ENCODE measurements around the gene NPW.

NPW gene

DNA sequence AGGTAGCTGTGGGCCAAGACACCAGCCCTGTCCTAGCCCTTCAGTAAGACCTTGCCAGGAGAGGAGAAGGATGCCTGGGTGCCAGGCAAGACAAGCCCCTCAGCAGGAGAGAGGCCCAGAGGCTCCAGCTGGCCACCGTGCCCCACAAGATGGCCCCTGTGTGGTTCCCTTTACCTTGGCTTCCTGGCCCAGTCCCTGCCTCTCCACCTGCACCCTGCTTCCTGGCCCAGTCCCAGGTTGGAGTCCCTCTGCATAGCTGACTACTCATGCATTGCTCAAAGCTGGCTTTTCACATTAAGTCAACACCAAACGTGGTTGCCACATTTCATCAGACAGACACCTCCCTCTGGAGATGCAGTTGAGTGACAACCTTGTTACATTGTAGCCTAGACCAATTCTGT, 25.9 kb upstream of the NPW start:
- TF ChIP-seq, protein P1, sequence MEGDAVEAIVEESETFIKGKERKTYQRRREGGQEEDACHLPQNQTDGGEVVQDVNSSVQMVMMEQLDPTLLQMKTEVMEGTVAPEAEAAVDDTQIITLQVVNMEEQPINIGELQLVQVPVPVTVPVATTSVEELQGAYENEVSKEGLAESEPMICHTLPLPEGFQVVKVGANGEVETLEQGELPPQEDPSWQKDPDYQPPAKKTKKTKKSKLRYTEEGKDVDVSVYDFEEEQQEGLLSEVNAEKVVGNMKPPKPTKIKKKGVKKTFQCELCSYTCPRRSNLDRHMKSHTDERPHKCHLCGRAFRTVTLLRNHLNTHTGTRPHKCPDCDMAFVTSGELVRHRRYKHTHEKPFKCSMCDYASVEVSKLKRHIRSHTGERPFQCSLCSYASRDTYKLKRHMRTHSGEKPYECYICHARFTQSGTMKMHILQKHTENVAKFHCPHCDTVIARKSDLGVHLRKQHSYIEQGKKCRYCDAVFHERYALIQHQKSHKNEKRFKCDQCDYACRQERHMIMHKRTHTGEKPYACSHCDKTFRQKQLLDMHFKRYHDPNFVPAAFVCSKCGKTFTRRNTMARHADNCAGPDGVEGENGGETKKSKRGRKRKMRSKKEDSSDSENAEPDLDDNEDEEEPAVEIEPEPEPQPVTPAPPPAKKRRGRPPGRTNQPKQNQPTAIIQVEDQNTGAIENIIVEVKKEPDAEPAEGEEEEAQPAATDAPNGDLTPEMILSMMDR (IDR thresholded peaks at IDR 0.05): no peak

DNA sequence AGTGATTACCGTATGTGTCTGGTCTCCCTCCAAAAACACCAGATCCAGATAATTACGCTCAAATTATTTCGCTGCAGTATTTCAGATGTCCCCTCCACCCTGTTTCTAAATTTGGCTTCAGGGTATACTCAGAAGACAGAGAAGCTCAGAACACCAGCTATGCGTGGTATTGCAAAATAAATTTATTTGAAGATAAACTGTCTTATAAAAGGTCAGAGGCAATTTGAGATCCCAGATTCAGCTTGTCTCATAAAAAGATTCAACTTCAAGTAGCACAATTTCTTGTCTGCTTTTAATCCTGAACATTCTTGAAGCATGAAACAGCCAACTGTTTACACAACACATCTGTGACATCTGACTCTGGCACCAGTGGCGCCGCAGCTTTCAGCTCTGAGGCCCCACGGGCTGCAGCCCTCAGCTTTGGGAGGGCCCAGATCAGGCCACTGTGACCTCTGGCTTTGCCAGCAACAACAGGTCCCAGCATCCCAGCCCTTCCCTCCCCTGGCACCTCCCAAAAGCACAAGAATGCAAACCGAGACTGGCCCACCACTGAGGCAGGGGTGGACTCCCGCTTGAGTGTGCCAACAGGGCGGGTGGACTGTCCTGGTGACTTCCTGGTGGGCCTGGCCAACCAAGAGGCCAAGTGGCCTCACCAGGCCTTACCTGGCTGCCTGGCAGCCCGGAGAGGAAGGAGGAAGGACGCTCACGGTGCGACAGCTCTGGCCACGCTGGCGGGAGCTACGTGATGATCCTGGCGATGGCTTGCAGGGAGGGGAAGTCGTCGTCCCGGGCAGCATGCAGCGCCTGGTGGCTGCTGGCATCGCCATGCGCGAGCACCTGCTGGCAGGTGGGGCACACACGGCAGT, 21.9 kb upstream of the NPW start:
- TF ChIP-seq, protein P1 (IDR thresholded peaks at IDR 0.05): no peak

DNA sequence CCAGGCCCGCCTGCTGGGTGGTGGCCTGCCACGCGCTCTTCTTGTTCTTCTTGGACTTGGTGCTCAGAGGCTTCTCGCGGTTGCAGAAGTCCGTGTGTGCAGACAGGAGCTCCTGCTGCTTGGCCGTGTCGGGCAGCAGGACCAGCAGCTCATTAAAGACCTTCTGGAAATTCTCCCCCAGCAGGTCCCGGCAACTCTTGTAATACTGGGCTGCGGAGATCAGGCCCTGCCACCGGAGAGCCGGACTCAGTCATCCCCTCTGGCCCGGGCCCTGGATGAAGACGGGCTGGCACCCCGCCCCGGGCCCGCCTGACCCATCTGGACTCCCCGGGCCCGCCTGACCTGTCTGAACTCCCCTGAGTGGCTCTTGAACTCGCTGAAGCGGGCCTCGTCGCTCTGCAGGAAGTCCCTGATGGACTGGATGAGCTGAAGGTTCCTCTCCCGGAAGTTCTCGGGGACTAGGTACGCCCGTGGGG, 21.2 kb upstream of the NPW start:
- TF ChIP-seq, protein P1 (IDR thresholded peaks at IDR 0.05): no peak

DNA sequence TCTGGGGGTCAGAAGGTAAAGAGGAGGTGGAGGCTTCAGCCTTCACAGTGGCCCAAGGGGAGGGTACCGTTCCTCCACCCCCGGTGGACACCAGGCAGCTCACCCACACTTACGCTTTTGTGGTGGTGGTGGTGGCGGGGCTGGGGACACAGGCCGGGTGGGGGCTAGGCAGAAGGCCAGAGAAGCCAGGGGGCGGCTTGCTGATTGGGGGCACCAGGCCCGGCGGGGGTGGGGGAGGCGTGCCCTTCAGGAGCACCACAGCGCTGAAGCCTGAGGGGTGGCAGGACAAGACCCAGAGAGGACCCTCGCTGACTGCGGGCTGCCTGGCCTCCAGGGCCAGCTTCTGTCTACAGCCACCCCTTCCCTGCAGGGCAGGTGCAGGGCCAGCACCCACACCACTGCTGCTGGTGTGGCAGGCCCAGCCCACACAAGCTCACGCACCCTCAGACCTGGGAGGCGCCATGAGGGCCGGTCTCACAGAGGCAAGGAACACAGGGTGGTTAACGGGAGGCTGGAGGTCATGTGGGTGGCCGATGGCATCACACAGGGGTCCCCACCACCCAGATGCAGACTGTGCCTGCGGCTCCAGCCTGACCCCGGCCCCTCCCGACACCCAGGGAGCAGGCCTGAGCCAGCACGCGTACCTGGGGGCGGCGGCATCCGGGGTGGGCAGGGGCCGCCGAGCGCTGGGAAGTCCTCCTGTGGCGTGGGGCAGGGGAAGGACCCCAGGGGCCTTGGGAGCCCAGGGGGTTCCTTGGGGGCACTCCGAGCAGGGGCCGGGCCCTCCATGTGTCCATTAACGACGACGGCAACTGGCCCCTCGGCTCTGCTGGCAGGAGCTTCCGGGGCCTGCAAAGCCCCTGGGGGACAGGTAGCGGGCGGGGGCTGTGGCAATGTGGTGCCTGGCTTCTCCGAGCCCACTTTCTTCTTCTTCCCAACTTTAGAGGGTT, 20.5 kb upstream of the NPW start:
- TF ChIP-seq, protein P1 (IDR thresholded peaks at IDR 0.05): no peak

DNA sequence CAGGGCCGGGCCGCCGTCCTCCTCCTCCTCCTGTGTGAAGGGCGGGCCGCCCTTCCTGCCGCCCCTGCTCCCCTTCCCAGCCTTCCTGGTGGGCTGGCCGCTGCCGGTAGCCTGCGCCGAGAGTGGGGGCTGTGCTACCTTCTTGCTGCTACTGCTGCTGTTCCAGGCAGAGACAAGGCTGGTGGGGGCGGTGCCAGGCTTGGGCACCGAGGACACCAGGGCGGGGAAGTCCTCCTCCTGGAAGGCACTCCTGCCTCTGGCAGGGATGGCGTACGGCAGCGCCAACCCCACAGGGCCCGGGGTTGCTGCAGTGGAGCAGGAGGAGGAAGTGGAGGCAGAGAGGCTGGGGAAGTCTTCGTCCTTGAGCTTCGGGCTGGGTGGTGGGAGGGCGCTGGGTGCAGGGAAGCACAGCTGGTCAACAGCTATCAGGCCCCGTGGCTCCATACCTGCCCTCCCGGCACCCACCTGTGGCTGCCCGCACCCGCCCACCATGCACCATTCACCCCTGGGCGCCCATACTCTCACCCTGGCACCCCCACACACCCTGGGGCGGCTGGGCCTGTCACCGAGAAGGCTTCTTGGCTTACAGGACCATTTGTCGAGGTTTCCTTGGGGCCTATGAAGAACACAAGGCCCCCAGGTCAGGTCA, 19.6 kb upstream of the NPW start:
- TF ChIP-seq, protein P1 (IDR thresholded peaks at IDR 0.05): no peak

DNA sequence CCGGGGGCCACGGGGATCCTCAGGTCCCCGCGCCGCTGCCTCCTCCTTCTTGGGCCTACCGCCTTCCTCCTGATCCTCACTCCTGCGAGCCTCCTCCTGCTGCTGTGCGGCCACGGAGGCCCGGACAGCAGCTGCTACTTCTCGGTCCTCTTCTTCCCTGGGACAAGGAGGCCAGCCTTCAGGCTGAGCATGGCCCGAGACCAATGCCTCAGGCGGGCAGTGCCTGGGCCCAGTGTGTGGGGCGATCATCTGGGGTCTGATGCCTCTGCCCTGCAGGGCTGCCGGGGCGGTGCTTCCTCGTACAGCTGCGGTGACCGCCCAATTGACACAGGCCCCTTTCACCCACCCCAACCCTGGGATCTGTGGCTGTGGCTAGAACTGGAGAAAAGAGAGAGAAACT, 18.6 kb upstream of the NPW start:
- TF ChIP-seq, protein P1 (IDR thresholded peaks at IDR 0.05): no peak
